Measurements from ENCODE around the gene KRABD2.

Gene KRABD2

DNA sequence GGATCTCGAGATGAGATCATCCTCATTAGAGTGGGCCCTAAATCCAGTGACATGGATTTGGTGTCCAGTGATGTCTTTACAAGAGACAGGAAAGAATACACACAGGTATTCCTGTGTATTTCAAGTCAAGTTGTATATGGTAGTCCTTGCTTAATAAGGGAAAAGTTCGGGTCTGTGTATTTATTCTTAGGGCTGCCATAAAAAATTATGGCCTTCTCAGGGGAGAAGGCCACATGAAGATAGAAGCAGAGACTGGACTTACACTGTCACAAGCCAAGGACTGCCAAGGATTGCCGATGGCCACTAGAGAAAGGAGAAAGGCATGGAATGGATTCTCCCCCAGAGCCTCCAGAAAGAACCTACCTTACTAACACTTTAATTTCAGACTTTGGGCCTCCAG is 8.3 kb downstream of the KRABD2 start:
- TF ChIP-seq, protein P1, sequence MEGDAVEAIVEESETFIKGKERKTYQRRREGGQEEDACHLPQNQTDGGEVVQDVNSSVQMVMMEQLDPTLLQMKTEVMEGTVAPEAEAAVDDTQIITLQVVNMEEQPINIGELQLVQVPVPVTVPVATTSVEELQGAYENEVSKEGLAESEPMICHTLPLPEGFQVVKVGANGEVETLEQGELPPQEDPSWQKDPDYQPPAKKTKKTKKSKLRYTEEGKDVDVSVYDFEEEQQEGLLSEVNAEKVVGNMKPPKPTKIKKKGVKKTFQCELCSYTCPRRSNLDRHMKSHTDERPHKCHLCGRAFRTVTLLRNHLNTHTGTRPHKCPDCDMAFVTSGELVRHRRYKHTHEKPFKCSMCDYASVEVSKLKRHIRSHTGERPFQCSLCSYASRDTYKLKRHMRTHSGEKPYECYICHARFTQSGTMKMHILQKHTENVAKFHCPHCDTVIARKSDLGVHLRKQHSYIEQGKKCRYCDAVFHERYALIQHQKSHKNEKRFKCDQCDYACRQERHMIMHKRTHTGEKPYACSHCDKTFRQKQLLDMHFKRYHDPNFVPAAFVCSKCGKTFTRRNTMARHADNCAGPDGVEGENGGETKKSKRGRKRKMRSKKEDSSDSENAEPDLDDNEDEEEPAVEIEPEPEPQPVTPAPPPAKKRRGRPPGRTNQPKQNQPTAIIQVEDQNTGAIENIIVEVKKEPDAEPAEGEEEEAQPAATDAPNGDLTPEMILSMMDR (IDR thresholded peaks at IDR 0.05), result no peak

DNA sequence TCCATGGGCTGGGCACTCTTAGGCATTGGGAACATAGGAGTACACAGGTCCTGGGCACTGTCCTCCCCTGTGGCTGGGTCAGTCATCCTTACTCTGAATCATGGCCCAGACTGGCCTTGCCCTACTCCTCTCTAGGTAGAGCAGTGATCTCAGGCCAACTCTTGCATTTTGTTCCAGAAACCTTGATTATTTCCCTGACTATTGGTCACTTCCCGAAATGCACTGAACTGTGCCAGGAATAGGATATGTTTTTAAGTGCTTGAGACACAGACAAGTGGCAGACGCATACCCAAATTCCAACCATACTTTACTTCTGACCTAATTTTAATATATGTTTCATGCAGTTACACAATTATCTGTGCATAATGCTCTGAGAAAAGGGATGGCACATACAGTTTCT is 10.3 kb downstream of the KRABD2 start:
- DNase-seq (ENCODE audit: extremely low spot score, unreplicated experiment), result no peak
- Mint-ChIP-seq H3K27me3 (ENCODE audit: unreplicated experiment) (no peaks in the 10 kb centered on the region), H3K36me3 (ENCODE audit: unreplicated experiment) (peaks cover 22% of the 10 kb centered on the region), H3K27ac (ENCODE audit: unreplicated experiment) (peak overlapping the region; percentile 91), H3K4me1 (ENCODE audit: unreplicated experiment) (peaks cover 20% of the 10 kb centered on the region), H3K4me3 (ENCODE audit: unreplicated experiment) (no peak overlapping the region), H3K9me3 (ENCODE audit: unreplicated experiment) (no peaks in the 10 kb centered on the region)
- TF ChIP-seq, protein P1 (IDR thresholded peaks at IDR 0.05), result no peak

More for the DNA sequence above, 8.3 kb downstream of the KRABD2 start:
- no peak overlapping the region for H3K4me3 Mint-ChIP-seq (ENCODE audit: unreplicated experiment)
- no peaks in the 10 kb centered on the region for H3K27me3 Mint-ChIP-seq (ENCODE audit: unreplicated experiment)
- peaks cover 34% of the 10 kb centered on the region for H3K4me1 Mint-ChIP-seq (ENCODE audit: unreplicated experiment)
- no peak for DNase-seq (ENCODE audit: extremely low spot score, unreplicated experiment)
- peaks cover 22% of the 10 kb centered on the region for H3K36me3 Mint-ChIP-seq (ENCODE audit: unreplicated experiment)
- H3K9me3 Mint-ChIP-seq (ENCODE audit: unreplicated experiment), result no peaks in the 10 kb centered on the region
- H3K27ac Mint-ChIP-seq (ENCODE audit: unreplicated experiment), result no peak overlapping the region

DNA sequence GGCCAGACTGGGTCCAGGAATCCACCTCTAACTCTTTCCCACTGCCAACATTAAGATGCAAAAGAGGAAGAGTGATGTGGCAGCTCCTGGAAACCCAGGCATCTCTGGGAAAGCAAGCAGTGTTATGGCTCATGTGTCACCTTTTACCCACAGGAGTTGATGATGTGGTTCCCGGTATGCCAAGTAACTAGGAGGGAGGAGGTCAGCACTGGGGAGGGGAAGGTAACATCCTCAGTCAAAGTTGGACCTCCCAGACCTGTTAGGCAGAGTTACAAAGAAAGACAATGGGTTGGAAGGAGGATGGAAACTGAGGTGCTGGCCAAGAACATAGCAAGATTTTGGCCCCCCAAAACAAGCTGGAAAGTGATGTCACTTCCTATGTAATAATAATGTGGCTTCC is 11.4 kb downstream of the KRABD2 start:
- Mint-ChIP-seq H3K36me3 (ENCODE audit: unreplicated experiment) (peaks cover 19% of the 10 kb centered on the region), H3K27ac (ENCODE audit: unreplicated experiment) (peak overlapping the region; percentile 91), H3K9me3 (ENCODE audit: unreplicated experiment) (no peaks in the 10 kb centered on the region), H3K4me1 (ENCODE audit: unreplicated experiment) (peaks cover 30% of the 10 kb centered on the region), H3K27me3 (ENCODE audit: unreplicated experiment) (no peaks in the 10 kb centered on the region), H3K4me3 (ENCODE audit: unreplicated experiment) (no peak overlapping the region)
- TF ChIP-seq, protein P1 (IDR thresholded peaks at IDR 0.05), result no peak
- DNase-seq (ENCODE audit: extremely low spot score, unreplicated experiment), result no peak

DNA sequence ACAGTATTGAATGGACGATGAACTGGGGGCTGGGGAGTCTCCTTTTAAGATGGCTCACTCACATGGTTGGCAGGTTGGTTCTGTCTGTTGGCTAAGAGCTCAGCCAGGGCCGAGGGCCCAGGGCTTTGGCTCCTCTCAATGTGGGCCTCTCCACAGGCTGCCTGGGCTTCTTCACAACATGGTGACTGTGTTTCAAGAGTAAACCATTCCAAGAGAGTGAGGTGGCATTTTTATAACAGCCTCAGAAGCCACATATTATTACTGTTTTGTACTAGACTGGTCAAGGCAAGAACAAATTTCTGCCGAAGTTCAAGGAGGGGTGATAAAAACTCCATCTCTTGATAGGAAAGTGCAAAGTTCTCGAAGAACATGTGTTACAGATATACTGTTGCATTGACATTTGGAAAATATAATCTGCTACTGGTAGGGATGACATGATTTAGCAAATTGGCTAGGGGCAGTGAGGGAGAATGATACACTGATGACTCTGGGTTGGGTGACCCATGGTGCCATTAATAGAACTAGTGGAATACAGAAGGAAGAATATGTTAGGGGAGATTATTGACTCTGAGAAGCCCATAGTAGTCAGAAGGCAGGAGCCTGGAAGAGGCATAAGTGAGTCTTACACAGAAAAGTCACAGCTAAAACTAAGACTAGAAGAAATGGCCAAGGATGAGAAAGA is 13.7 kb downstream of the KRABD2 start:
- DNase-seq (ENCODE audit: extremely low spot score, unreplicated experiment), result no peak
- no peaks in the 10 kb centered on the region for H3K9me3 Mint-ChIP-seq (ENCODE audit: unreplicated experiment)
- H3K4me1 Mint-ChIP-seq (ENCODE audit: unreplicated experiment), result peaks cover 39% of the 10 kb centered on the region
- TF ChIP-seq, protein P1 (IDR thresholded peaks at IDR 0.05), result no peak
- H3K4me3 Mint-ChIP-seq (ENCODE audit: unreplicated experiment), result no peak overlapping the region
- H3K27me3 Mint-ChIP-seq (ENCODE audit: unreplicated experiment), result no peaks in the 10 kb centered on the region
- peaks cover 2% of the 10 kb centered on the region for H3K36me3 Mint-ChIP-seq (ENCODE audit: unreplicated experiment)
- no peak overlapping the region for H3K27ac Mint-ChIP-seq (ENCODE audit: unreplicated experiment)

DNA sequence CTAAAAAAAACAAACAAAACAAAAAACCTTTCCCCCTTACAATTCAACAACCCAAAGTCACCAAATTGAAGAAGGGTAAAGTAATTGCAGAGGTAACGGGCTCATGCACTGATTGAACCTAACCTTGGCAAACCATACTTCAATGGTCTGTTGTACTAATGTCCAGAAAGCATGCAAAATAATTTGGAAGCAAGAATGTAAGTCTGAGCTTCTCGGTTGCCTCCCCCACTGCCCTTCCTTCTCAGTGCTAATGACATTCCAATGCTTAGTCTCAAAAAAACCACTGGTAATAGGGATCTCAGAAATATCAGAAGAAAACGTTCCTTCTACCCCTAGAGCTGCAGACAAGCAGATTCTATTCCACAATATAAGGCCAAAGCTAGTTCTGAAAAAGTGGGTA is 15.8 kb downstream of the KRABD2 start:
- Mint-ChIP-seq H3K27ac (ENCODE audit: unreplicated experiment) (peak overlapping the region; percentile 67), H3K9me3 (ENCODE audit: unreplicated experiment) (peaks cover 3% of the 10 kb centered on the region), H3K4me3 (ENCODE audit: unreplicated experiment) (no peak overlapping the region), H3K36me3 (ENCODE audit: unreplicated experiment) (peaks cover 2% of the 10 kb centered on the region), H3K4me1 (ENCODE audit: unreplicated experiment) (peaks cover 29% of the 10 kb centered on the region), H3K27me3 (ENCODE audit: unreplicated experiment) (no peaks in the 10 kb centered on the region)
- no peak for DNase-seq (ENCODE audit: extremely low spot score, unreplicated experiment)
- TF ChIP-seq, protein P1 (IDR thresholded peaks at IDR 0.05), result no peak
